Ovary (tissue), 3 donors: Measurements from ENCODE around the gene AMOTL1.

Experiments used
- CTCF ChIP-seq, 3 donors: fragments of 450-650 bp in 2 of 3; fragments of 200-600 bp in 1 of 3; IDR thresholded peaks; one replicate each; pipeline versions ENCODE4 v1.5.1 to v1.8.0; 2016 to 2022; ENCODE audit warnings: antibody characterized with exemption in 3 of 3, mild to moderate bottlenecking in 1 of 3
- POLR2A ChIP-seq: fragments of 450-650 bp; IDR thresholded peaks from one replicate; pipeline ENCODE4 v1.6.1; 2017; ENCODE audit warnings: antibody characterized with exemption, mild to moderate bottlenecking, moderate library complexity
- donor health status: DM: no; HTN: no; CAD: no.

GRCh38 chr11:94809251-94809650 lies 41.1 kb downstream of the AMOTL1 start:
- TF ChIP-seq CTCF (IDR thresholded peaks at IDR 0.05) (no peak), POLR2A (no peak)
